GM12892 (cell line): ENCODE measurements around the gene PF4V1.

Experiments
- DNase-seq: peaks from one replicate; pipeline ENCODE4 v3.0.0; 2011; ENCODE audit not compliant: insufficient read length
- FAIRE-seq: peaks from 2 replicates; lab custom pipeline; 2011; peaks lifted over from hg19 to GRCh38; lab: Jason Lieb, UNC
- POLR2A ChIP-seq: IDR thresholded peaks from 2 replicates; pipeline ENCODE4 v1.6.1; 2011; ENCODE audit warnings: low read depth, low read length, control low read depth
- POLR2AphosphoS5 ChIP-seq: IDR thresholded peaks from 2 replicates; pipeline ENCODE4 v1.6.1; 2011; ENCODE audit warnings: low read depth, low read length, control low read depth
- TAF1 ChIP-seq: IDR thresholded peaks from 2 replicates; pipeline ENCODE4 v1.6.1; 2011; ENCODE audit warnings: low read depth, mild to moderate bottlenecking, control low read depth, low read length, borderline replicate concordance

Gene PF4V1

DNA sequence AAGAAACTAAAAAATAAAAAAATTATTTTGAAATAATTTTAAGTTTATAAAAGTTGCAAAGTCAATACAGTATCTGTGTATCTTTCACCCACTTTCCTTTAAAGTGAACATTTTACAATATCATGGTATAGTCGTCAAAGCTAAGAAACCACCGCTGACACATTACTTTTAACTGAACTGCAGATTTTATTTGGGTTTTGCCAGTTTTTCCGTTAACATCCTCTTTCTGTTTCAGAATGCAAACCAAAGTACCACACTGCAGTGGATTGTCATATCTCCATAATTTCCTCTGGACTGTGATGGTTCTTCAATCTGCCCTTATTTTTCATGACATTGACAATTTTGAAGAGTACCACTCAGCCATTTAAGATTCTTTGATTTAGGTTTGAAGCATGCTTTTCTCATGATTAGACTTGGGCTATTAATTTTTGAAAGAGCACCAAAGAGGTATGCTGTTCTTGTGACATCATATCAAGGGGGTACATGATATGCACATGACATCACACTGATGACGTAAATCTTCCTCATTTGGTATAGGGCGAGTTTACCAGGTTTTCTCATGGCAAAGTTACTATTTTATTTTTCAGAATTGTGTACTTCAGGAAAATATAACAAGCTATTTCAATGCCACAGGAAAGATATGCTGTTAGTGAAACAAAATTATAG lies 12.5 kb downstream of the PF4V1 start:
- FAIRE-seq (no peak), DNase-seq (no peak)
- TF ChIP-seq TAF1 (no peak), POLR2AphosphoS5 (no peak), POLR2A (no peak)

DNA sequence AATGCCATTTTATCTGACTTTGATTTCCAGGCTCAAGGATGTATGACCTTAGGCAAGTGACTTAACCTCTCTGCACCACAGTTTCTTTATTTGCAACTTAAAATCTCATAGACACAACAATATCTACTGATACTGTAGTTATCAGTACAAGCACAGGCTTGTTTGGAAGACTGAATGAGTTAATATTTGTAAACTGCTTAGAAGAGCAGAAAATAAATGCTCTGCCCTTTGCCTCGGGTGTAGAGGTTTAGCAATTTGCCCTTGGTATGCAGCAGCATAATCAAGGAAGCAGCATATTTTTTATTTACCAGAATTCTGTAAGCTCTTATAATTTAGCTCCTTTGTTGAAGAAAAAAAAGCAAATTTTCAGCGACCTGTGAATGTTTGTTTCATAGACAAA lies 13.2 kb downstream of the PF4V1 start:
- no peak for TF ChIP-seq POLR2AphosphoS5
- no peak for TF ChIP-seq TAF1
- no peak for TF ChIP-seq POLR2A
- FAIRE-seq (no peak), DNase-seq (no peak)

DNA sequence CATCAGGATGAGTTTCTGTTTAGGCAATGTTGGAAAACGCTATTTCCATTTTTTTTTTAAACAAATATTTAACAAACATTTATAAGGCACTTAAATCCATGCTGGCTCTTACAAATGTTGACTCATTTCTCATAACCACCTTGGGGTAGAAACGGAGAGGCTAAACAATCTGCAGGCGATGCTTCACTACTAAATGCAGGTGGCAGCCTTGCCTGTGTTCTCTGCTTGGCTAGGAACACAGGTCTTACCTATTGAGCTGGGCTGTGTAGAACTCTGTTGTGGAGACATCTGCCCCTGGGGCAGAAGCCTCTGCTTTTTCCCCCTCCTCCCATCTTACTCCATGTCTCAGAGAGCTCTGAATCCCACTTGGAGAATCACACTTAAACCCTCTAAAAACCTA lies 14.7 kb downstream of the PF4V1 start:
- DNase-seq (no peak), FAIRE-seq (no peak)

DNA sequence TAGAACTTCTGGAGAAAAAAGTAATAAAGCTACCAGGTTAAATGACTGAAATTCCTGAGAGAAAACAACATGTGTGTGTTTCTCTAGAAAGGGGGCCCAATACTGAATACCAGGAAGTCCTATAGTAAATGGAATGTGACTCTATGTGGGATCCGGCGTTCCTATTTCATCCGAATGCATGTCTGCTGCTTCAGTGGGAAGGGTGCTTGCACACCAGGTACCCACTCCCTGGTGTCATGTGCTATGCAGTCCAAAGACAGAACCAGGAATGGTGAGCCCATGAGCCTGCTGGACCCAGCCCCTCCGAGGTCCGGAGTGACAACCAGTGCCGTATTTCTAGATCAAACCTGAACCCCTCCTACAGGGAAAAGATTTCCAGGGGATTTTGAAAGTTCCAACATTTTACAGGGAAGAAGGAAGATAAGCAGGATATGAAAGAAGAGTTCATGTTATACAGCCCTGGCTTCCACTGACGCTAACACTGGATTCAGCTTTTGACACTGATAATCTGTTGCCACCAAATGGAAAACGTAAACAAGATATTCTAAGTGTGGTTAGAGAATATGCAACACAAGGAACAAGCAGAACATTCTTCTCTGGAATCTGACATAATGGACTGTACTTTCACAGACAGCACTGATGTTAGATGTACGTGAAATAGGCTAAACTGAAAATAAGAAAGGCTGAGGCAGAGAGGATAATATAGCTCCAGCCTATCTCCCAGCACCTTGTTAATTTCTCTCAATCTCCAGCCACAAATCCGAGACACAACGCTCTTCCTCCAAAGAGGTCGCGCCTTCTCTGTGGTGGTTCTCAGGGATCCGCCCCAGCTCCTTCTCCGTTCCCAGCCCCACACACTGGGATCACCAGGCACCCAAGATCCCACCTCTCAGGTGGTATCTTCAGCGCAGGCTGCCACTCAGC lies 15.4 kb downstream of the PF4V1 start:
- TF ChIP-seq POLR2AphosphoS5, result no peak
- no peak for TF ChIP-seq POLR2A
- TF ChIP-seq TAF1, result no peak
- DNase-seq (no peak), FAIRE-seq (no peak)

More for the DNA sequence above, 14.7 kb downstream of the PF4V1 start:
- no peak for TF ChIP-seq POLR2AphosphoS5
- TF ChIP-seq TAF1, result no peak
- TF ChIP-seq POLR2A, result no peak

DNA sequence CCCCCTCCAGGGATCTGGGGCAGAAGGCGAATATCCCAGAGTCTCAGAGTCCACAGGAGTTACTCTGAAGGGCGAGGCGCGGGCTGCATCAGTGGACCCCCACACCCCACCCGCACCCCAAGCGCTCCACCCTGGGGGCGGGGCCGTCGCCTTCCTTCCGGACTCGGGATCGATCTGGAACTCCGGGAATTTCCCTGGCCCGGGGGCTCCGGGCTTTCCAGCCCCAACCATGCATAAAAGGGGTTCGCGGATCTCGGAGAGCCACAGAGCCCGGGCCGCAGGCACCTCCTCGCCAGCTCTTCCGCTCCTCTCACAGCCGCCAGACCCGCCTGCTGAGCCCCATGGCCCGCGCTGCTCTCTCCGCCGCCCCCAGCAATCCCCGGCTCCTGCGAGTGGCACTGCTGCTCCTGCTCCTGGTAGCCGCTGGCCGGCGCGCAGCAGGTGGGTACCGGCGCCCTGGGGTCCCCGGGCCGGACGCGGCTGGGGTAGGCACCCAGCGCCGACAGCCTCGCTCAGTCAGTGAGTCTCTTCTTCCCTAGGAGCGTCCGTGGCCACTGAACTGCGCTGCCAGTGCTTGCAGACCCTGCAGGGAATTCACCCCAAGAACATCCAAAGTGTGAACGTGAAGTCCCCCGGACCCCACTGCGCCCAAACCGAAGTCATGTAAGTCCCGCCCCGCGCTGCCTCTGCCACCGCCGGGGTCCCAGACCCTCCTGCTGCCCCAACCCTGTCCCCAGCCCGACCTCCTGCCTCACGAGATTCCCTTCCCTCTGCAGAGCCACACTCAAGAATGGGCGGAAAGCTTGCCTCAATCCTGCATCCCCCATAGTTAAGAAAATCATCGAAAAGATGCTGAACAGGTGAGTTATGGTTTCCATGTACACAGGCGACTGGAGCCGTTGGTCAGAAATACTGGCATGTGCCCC lies 16.3 kb downstream of the PF4V1 start, which contains the start of gene CXCL1:
Gene CXCL1, plus strand, starts transcription at position 264 of the 926 bp plus-strand sequence. Its CDS starts 78 bp downstream, at position 342.
- TF ChIP-seq TAF1, result no peak
- TF ChIP-seq POLR2A, result no peak
- no peak for TF ChIP-seq POLR2AphosphoS5
- DNase-seq (no peak), FAIRE-seq (no peak)

DNA sequence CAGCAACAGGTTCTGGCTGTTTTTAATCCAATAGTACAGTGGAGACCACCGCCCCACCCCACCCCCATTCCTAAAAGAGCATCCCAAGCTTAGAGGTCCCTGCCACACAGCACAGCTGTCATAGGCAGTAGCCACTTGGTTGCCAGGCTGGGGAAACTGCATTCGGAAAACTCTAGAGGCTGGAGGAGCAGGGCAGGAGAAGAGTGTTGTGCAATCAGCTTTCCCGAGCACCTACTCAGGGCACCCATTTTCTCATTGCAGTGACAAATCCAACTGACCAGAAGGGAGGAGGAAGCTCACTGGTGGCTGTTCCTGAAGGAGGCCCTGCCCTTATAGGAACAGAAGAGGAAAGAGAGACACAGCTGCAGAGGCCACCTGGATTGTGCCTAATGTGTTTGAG lies 17.2 kb downstream of the PF4V1 start:
- no peak for TF ChIP-seq POLR2AphosphoS5
- TF ChIP-seq POLR2A, result no peak
- no peak for TF ChIP-seq TAF1
- DNase-seq, result no peak
- no peak for FAIRE-seq

DNA sequence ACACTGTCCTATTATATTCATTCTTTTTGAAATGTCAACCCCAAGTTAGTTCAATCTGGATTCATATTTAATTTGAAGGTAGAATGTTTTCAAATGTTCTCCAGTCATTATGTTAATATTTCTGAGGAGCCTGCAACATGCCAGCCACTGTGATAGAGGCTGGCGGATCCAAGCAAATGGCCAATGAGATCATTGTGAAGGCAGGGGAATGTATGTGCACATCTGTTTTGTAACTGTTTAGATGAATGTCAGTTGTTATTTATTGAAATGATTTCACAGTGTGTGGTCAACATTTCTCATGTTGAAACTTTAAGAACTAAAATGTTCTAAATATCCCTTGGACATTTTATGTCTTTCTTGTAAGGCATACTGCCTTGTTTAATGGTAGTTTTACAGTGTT lies 17.7 kb downstream of the PF4V1 start:
- TF ChIP-seq POLR2AphosphoS5, result no peak
- TF ChIP-seq POLR2A, result no peak
- TF ChIP-seq TAF1, result no peak
- DNase-seq, result no peak
- no peak for FAIRE-seq

DNA sequence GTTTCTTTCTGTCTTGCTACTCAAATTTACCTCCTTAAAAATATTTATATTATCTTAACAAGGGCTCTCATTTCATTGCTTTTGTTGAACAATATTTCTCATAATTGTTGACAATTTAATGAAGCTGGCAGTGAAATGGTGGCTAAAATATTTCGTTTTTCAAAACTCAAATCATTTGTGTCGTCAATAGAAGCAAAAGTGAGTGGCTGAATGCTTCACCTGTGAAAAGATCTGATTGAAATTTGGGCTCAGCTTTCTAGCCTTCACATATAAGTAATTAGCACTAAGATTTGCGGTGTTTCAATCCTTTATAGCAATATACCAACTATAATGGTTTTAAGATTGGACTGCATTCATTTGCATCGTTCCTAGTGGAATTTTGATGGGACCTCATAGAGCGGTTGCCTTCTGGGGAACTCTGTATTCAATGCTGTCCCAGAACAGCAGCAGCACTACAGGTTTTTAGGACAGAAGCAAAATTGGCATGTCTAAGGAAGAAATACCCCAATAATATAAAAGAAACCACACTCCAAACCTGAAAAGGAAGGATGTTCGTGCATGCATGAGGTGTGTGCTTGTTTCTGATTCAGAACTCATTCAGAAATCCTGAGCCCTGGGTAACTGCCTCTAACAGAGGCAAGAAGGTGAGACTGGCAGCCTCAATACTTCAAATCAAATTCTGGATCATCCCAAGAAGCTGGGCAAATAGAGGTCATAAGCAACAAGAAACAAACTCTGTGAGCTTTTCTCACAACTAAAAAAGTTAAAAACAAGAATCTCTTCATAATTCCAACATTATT lies 18.6 kb downstream of the PF4V1 start:
- FAIRE-seq (no peak), DNase-seq (no peak)
- TF ChIP-seq POLR2AphosphoS5 (no peak), TAF1 (no peak), POLR2A (no peak)

DNA sequence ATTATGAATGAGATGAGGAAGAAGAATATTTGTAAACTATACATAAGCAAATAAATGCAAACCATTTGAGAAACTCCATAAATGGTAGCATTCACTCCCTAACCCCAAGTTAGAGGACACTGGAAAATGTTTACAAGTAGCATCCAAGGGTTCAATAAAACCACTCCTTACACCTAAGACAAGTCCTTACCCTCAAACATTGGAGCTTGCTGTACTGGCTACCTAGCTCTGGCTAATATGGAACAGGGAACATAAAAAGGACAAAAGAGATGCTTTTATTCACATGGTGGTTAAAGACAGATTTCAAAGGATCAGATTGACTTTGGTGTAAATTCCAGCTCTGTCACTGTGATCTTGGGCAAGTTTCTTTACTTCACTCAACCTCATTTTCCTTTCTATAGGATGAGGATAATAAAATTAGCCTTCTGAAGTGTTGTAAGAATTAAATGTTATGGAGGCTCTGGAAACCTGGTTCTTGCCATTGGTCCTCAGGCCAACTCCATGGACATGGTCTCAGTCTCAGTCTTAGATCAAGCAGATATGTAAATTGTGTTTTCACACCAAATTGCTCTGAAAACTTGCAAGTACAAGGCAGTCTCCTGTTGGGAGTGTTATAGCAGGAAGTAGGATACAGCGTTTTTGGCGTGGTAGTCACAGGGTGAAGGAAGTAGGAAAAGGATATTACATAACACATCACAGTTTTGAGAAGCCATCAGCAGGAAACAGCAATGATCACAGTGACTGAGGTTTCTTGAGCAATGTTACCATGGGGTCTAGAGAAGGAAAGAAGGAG lies 19.4 kb downstream of the PF4V1 start:
- DNase-seq (no peak), FAIRE-seq (no peak)
- TF ChIP-seq POLR2AphosphoS5 (no peak), TAF1 (no peak)

DNA sequence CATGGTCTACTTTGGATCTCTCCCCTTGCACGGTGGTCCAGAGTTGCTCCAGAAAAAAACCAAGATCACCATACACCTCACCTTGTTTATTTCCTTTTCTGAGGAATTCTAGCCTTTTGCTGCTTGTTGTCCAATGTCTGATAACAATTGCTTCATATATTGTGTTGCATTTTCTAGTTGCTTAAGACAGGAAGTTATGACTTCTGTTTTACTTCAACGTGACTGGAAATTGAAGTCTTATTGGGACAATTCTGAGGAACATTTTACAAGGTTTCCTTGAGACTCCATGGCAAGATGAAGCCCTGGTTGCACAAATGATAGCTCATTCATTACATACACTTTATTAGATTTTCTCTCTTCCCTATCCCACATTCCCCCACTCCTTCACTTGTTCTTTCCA lies 21.3 kb downstream of the PF4V1 start:
- no peak for DNase-seq
- no peak for FAIRE-seq
- TF ChIP-seq POLR2AphosphoS5 (no peak), TAF1 (no peak), POLR2A (no peak)
